Anterior cingulate cortex (tissue), 58 donors: ENCODE measurements around the gene STK32B.

Experiments used
- DNase-seq, 58 donors: peaks; one replicate each; lab custom pipeline; 2025; lab: John Stamatoyannopoulos, UW

STK32B gene

GRCh38 chr4:5544762-5545161 is 493.5 kb downstream of the STK32B start:
- no peak for DNase-seq

- no peak for DNase-seq
Observed at GRCh38 chr4:5545271-5545670, 494.0 kb downstream of the STK32B start.

GRCh38 chr4:5547651-5548249 is 496.5 kb downstream of the STK32B start:
- DNase-seq, result no peak
